Hippocampal formation (tissue), 2 donors: Measurements from ENCODE around the gene CMTM7.

Experiments
- DNase-seq, 2 donors: peaks; one replicate each; lab custom pipeline; 2025; lab: John Stamatoyannopoulos, UW

The CMTM7 gene, protein sequence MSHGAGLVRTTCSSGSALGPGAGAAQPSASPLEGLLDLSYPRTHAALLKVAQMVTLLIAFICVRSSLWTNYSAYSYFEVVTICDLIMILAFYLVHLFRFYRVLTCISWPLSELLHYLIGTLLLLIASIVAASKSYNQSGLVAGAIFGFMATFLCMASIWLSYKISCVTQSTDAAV

GRCh38 chr3:32391643-32392535 lies at the start of gene CMTM7:
CMTM7 (plus strand) TSS chr3:32391853; CDS start chr3:32391907, 54 bp downstream.
- DNase-seq: peak in 1 of 2 donors; percentile 14

DNA sequence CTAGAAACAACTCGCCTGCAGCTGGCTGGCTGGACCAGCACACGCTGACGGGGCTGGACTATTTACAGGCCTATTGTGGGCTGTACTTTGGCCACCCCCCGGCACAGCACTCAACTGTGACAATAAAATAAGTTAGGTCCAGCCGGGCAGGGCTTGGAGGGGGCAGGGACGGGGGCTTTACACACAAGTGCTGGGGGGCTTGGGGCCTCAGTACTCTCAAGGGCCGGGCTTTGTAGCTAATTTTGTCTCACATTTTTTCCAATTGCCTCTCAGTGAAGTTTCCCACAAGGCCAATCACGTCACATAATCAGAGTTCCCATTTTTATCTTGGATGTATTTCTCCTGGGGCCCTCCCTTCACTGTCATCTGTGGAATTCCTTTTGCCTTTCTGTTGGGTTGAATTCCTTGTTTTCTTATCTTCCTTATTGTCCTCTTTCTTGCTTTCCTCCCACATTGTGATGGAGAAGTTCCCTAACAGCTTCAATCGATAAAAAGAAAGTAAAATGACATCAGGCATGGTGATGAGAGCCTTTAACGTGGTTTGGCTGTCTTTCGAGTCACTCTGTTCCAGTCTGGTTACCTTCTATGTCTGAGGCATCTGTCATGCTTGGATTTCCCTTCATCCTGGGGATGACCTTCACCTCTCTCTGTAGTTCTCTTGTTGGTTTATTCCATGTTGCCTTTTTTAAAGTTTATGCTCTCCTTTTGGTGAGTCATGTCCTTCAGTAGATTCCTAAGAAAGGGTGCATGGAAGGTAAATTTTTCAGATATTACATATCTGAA lies 44.1 kb upstream of the CMTM7 start:
- DNase-seq: no peak

GRCh38 chr3:32349184-32349583 lies 42.5 kb upstream of the CMTM7 start:
- DNase-seq: no peak

GRCh38 chr3:32352563-32352962 lies 39.1 kb upstream of the CMTM7 start:
- no peak for DNase-seq

DNA sequence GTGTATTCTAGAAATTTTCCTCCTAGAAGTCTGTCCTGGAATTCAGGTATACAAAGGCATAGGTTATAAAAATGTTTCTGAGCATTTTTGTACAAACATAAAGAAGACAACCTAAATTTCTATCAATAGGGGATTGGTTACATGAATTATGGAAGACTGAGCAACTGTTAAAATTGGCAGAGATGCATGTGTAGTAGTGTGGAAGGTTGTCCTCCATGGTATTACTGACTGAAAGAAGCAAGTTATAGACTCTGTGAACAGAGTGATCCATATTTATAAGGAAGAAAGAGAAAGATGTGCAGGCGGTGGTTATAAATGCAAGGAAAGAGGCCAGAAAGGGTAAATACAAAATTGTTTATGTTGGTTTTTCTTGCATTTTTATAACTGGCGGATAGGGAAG lies 38.3 kb upstream of the CMTM7 start:
- no peak for DNase-seq

DNA sequence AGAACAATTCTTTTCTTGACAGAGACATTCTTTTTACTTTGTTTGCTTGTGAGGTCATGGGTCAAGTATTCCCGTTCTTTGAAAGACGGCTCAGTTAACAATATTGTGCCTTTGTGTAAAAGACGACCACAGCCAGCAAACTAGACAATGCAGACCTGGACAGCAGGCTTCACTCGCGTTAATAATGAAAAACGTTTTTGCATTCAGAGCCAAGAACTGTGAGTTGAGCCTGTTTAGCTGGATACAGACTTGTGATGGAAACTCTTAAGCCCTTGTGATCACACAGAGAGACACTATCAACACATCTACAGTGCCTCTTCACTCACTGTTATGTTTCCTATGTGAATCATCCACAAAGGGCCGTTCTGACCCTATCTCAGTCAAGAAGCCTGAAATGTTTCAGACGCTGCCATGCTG lies 37.3 kb upstream of the CMTM7 start:
- DNase-seq: no peak

DNA sequence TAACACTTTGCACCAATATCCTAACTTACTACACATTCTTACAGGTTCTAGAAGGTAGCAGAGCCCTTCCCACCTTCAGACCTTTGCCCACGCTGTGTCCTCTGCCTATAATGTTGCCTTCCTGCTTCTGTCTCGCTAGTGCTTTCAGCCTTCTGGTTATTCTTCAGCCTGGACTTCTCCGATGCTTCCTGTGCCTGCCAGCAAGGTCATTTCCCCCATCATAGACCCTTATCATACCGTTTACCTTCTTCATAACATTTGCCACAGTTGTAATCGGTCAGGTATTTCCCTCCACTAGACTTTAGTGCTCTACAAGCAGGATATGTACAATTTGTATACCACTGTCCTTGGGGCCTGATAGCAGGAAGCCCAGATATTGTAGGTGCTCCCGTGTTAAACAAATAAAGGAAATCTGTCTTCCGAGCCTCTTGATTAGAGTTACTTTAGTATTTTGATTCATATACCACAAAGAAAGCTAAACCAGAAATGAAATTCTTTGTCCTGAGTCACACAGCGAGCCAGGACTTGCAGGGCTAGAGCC lies 35.8 kb upstream of the CMTM7 start:
- no peak for DNase-seq

- DNase-seq: no peak
These were observed 31.7 kb upstream of the CMTM7 start for GRCh38 chr3:32359766-32360492.

GRCh38 chr3:32360493-32360827 lies 31.2 kb upstream of the CMTM7 start:
- DNase-seq: no peak

GRCh38 chr3:32366638-32367397 lies 24.8 kb upstream of the CMTM7 start:
- no peak for DNase-seq

DNA sequence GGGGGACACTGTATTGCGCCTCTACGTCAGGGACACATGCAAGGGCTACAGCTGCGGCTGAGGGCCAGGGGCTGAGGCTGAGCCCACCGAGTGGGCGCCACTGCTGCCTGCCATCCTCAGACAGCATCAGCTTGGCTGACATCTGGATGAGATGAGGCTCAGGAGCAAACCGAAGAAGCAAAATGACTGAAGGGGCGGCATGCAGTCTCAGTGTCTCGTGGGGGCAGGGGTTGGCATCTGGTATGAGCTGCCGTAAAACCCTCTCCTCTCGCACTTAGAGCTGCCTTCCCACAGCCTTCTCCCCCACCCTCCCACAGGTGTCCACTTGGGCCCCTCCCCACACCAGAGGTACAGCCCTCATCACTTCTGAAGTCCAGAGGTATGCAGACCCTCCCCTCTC lies 24.2 kb upstream of the CMTM7 start:
- no peak for DNase-seq

GRCh38 chr3:32371461-32372212 lies 20.0 kb upstream of the CMTM7 start:
- DNase-seq: no peak

DNA sequence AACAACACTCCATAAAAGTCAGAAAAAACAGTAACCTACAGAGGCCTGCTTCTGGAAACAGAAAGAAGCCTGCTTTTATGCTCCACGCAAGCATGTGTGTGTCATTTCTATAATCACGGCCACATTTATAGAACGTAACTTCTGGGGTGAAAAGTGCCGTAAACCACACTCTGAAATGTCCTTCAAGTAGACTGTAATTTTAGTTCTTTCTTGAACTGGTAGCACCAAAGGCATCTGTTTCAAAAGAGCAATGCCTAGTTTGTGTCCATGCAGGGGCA lies 19.5 kb upstream of the CMTM7 start:
- DNase-seq: no peak

- DNase-seq: no peak
These were observed 18.4 kb upstream of the CMTM7 start for GRCh38 chr3:32373276-32373675.

DNA sequence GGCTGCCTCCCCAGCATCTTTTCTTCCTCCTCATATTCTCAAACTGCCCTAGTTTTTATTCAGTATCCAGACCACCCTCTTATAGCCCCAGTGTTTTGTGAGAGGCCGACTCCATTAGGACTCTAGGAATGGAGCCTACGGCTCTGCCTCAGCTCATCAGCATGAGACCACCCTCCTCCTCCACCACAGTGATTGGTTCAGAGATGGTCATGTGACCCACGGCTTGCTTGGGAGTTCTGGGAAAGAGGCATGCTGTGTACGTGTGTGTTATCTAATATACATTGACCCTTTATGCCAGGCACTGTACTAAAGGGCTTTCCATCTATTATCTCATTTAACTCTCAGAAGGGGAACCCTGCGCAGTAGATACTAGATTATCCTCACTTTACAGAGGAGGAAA lies 17.8 kb upstream of the CMTM7 start:
- no peak for DNase-seq

GRCh38 chr3:32374788-32375595 lies 16.7 kb upstream of the CMTM7 start:
- DNase-seq: peak in 1 of 2 donors; percentile 53

DNA sequence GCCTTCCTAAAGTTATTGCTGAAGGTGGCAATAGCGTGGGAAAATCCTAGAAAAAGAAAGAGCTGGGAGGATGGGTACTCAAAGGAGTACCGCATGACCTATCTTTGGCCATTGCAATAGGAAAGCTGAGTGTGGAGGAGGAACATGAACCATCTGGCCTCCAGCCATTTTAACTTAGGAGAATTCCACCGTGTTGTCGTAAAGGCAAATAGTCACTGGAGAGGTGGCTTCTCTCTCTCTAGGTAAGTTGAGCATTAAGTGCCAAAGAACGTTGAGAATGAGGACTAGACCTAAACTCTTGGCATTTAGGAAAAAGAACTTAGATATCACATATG lies 16.1 kb upstream of the CMTM7 start:
- DNase-seq: no peak

DNA sequence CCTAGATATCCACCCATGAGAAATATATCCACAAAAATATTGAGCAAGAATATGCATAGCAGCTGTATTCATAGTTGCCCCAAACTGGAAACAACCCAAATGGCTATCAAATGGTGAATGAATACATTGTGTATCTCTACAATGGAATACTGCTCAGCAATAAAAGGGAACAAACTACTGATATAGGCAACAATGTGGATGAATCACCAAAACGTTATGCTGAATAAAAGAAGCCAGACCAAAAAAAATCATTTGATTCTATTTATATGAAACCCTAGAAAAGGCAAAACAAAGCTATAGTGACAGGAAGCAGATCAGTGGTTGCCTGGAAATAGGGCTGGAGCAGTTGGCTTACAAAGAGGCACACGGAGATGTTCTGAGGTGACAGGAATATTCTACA lies 15.5 kb upstream of the CMTM7 start:
- DNase-seq: peak in 1 of 2 donors; percentile 12

GRCh38 chr3:32379831-32380500 lies 11.7 kb upstream of the CMTM7 start:
- DNase-seq: no peak
